ENCODE data around the gene CUEDC2.
A peak's percentile ranks its signal among the peaks of the same experiment; 100 is the strongest.

Gene CUEDC2

DNA sequence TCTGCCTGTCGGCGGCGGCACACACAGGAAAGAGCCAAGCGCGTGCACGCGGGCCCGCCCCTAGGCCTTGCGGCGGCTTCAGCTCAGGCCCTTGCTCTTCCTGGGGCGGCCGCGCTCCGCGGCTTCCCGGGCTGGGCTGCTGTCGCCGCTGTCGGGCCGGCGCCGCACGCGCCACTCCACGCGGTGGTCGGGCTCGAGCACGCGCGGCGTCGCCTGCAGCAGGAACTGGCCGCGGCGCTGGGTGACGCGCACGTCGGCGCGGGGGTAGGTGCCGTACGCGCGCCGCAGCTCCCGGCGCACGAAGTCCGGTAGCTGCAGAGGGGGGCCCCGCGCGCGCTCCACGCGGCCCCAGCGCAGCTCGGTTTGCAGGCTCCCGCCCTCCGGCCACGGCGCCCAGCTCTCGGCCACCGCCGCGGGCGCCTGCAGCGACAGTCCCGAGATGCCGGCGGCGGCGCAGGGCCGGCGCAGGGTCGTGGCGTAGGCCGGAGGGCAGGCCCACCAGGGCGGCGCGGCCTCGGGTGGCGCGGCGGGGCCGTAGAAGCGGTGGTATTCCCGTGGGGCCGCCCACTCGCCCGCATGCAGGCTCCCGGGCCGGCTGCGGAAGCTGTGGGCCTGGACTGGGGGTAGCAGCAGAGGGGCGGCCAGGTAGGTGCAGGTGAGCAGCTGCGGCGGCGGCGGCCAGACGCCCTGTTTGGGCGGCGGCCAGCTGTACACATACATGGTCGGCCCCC lies 18.2 kb upstream of the CUEDC2 start (continued):
- TF ChIP-seq, protein P1, sequence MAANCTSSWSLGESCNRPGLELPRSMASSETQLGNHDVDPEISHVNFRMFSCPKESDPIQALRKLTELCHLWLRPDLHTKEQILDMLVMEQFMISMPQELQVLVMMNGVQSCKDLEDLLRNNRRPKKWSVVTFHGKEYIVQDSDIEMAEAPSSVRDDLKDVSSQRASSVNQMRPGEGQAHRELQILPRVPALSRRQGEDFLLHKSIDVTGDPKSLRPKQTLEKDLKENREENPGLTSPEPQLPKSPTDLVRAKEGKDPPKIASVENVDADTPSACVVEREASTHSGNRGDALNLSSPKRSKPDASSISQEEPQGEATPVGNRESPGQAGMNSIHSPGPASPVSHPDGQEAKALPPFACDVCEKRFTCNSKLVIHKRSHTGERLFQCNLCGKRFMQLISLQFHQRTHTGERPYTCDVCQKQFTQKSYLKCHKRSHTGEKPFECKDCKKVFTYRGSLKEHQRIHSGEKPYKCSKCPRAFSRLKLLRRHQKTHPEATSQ (tag by site-specific recombination; IDR thresholded peaks at IDR 0.05): no peak
- peak; percentile 29; the same call in 1 of the 2 replicates for TF ChIP-seq SP2 (tag by site-specific recombination; IDR thresholded peaks at IDR 0.05)
- TF ChIP-seq ZBTB20 (tag by site-specific recombination; IDR thresholded peaks at IDR 0.05): peak; percentile 88
- no peak for TF ChIP-seq HOXC10 (CRISPR knock-in tag; IDR thresholded peaks at IDR 0.05)
- TF ChIP-seq, protein P2, sequence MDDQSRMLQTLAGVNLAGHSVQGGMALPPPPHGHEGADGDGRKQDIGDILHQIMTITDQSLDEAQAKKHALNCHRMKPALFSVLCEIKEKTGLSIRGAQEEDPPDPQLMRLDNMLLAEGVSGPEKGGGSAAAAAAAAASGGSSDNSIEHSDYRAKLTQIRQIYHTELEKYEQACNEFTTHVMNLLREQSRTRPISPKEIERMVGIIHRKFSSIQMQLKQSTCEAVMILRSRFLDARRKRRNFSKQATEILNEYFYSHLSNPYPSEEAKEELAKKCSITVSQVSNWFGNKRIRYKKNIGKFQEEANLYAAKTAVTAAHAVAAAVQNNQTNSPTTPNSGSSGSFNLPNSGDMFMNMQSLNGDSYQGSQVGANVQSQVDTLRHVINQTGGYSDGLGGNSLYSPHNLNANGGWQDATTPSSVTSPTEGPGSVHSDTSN (CRISPR knock-in tag; IDR thresholded peaks at IDR 0.05): peak; percentile 83; the same call in 1 of the 2 replicates
- no peak for TF ChIP-seq ZNF311 (tag by site-specific recombination; IDR thresholded peaks at IDR 0.05; ENCODE audit: borderline replicate concordance)
- peak; percentile 79 for TF ChIP-seq ZNF561 (tag by site-specific recombination; IDR thresholded peaks at IDR 0.05; ENCODE audit: borderline replicate concordance)
- TF ChIP-seq ZNF426 (tag by site-specific recombination; IDR thresholded peaks at IDR 0.05): no peak
- peak; percentile 79 for TF ChIP-seq ZNF660 (tag by site-specific recombination; IDR thresholded peaks at IDR 0.05)
- TF ChIP-seq FEZF1 (tag by site-specific recombination; IDR thresholded peaks at IDR 0.05): no peak
- TF ChIP-seq KLF9 (tag by site-specific recombination; IDR thresholded peaks at IDR 0.05; ENCODE audit: low read depth): peak; percentile 24; the same call in 1 of the 2 replicates
- peak; percentile 75 for TF ChIP-seq ZNF677 (tag by site-specific recombination; IDR thresholded peaks at IDR 0.05)
- TF ChIP-seq, protein P3, sequence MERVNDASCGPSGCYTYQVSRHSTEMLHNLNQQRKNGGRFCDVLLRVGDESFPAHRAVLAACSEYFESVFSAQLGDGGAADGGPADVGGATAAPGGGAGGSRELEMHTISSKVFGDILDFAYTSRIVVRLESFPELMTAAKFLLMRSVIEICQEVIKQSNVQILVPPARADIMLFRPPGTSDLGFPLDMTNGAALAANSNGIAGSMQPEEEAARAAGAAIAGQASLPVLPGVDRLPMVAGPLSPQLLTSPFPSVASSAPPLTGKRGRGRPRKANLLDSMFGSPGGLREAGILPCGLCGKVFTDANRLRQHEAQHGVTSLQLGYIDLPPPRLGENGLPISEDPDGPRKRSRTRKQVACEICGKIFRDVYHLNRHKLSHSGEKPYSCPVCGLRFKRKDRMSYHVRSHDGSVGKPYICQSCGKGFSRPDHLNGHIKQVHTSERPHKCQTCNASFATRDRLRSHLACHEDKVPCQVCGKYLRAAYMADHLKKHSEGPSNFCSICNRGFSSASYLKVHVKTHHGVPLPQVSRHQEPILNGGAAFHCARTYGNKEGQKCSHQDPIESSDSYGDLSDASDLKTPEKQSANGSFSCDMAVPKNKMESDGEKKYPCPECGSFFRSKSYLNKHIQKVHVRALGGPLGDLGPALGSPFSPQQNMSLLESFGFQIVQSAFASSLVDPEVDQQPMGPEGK (tag by site-specific recombination; IDR thresholded peaks at IDR 0.05): peak; percentile 56; the same call in 1 of the 2 replicates
- no peak for TF ChIP-seq ZNF843 (tag by site-specific recombination; IDR thresholded peaks at IDR 0.05)
- TF ChIP-seq ZNF571 (tag by site-specific recombination; IDR thresholded peaks at IDR 0.05): no peak
- TF ChIP-seq SETDB1 (IDR thresholded peaks at IDR 0.05; ENCODE audit: insufficient read length, low read length): no peak
- peak; percentile 19; the same call in 1 of the 2 replicates for TF ChIP-seq OSR2 (tag by site-specific recombination; IDR thresholded peaks at IDR 0.05)
- 0 out of 2 replicates have a peak, but pooled peaks have one; percentile 12 for TF ChIP-seq ZNF596 (tag by site-specific recombination; IDR thresholded peaks at IDR 0.05)
- no peak for TF ChIP-seq GLI4 (tag by site-specific recombination; IDR thresholded peaks at IDR 0.05)
- TF ChIP-seq, protein P4, sequence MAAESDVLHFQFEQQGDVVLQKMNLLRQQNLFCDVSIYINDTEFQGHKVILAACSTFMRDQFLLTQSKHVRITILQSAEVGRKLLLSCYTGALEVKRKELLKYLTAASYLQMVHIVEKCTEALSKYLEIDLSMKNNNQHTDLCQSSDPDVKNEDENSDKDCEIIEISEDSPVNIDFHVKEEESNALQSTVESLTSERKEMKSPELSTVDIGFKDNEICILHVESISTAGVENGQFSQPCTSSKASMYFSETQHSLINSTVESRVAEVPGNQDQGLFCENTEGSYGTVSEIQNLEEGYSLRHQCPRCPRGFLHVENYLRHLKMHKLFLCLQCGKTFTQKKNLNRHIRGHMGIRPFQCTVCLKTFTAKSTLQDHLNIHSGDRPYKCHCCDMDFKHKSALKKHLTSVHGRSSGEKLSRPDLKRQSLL (tag by site-specific recombination; IDR thresholded peaks at IDR 0.05): peak; percentile 17; the same call in 1 of the 2 replicates
- TF ChIP-seq ZNF292 (tag by site-specific recombination; IDR thresholded peaks at IDR 0.05; ENCODE audit: borderline replicate concordance, low read depth): no peak
- peak; percentile 15; the same call in 1 of the 2 replicates for TF ChIP-seq SP3 (tag by site-specific recombination; IDR thresholded peaks at IDR 0.05)
- TF ChIP-seq ZNF670 (tag by site-specific recombination; IDR thresholded peaks at IDR 0.05; ENCODE audit: low read depth): no peak
- TF ChIP-seq, protein P5, sequence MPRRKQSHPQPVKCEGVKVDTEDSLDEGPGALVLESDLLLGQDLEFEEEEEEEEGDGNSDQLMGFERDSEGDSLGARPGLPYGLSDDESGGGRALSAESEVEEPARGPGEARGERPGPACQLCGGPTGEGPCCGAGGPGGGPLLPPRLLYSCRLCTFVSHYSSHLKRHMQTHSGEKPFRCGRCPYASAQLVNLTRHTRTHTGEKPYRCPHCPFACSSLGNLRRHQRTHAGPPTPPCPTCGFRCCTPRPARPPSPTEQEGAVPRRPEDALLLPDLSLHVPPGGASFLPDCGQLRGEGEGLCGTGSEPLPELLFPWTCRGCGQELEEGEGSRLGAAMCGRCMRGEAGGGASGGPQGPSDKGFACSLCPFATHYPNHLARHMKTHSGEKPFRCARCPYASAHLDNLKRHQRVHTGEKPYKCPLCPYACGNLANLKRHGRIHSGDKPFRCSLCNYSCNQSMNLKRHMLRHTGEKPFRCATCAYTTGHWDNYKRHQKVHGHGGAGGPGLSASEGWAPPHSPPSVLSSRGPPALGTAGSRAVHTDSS (tag by site-specific recombination; IDR thresholded peaks at IDR 0.05): peak; percentile 6; the same call in 1 of the 2 replicates
- TF ChIP-seq ZNF76 (tag by site-specific recombination; IDR thresholded peaks at IDR 0.05; ENCODE audit: borderline replicate concordance, low read depth): 0 out of 2 replicates have a peak, but pooled peaks have one; percentile 1
- TF ChIP-seq, protein P6, sequence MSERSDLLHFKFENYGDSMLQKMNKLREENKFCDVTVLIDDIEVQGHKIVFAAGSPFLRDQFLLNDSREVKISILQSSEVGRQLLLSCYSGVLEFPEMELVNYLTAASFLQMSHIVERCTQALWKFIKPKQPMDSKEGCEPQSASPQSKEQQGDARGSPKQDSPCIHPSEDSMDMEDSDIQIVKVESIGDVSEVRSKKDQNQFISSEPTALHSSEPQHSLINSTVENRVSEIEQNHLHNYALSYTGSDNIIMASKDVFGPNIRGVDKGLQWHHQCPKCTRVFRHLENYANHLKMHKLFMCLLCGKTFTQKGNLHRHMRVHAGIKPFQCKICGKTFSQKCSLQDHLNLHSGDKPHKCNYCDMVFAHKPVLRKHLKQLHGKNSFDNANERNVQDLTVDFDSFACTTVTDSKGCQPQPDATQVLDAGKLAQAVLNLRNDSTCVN (tag by site-specific recombination; optimal IDR thresholded peaks at IDR 0.05): peak; percentile 93
- peak; percentile 49; the same call in 1 of the 2 replicates for TF ChIP-seq KLF8 (tag by site-specific recombination; IDR thresholded peaks at IDR 0.05)
- TF ChIP-seq, protein P7, sequence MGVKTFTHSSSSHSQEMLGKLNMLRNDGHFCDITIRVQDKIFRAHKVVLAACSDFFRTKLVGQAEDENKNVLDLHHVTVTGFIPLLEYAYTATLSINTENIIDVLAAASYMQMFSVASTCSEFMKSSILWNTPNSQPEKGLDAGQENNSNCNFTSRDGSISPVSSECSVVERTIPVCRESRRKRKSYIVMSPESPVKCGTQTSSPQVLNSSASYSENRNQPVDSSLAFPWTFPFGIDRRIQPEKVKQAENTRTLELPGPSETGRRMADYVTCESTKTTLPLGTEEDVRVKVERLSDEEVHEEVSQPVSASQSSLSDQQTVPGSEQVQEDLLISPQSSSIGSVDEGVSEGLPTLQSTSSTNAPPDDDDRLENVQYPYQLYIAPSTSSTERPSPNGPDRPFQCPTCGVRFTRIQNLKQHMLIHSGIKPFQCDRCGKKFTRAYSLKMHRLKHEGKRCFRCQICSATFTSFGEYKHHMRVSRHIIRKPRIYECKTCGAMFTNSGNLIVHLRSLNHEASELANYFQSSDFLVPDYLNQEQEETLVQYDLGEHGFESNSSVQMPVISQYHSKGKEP (tag by site-specific recombination; IDR thresholded peaks at IDR 0.05): peak; percentile 72
- TF ChIP-seq ZNF266 (tag by site-specific recombination; IDR thresholded peaks at IDR 0.05; ENCODE audit: low read depth): no peak
